Measurements from ENCODE around the gene EMC7.

GRCh38 chr15:34038023-34038870, 63.4 kb downstream of the EMC7 start:
- TF ChIP-seq, protein P1, sequence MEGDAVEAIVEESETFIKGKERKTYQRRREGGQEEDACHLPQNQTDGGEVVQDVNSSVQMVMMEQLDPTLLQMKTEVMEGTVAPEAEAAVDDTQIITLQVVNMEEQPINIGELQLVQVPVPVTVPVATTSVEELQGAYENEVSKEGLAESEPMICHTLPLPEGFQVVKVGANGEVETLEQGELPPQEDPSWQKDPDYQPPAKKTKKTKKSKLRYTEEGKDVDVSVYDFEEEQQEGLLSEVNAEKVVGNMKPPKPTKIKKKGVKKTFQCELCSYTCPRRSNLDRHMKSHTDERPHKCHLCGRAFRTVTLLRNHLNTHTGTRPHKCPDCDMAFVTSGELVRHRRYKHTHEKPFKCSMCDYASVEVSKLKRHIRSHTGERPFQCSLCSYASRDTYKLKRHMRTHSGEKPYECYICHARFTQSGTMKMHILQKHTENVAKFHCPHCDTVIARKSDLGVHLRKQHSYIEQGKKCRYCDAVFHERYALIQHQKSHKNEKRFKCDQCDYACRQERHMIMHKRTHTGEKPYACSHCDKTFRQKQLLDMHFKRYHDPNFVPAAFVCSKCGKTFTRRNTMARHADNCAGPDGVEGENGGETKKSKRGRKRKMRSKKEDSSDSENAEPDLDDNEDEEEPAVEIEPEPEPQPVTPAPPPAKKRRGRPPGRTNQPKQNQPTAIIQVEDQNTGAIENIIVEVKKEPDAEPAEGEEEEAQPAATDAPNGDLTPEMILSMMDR (conservative IDR thresholded peaks at IDR 0.05; ENCODE audit: low read depth in 2 of 2), result no peak
- TF ChIP-seq JUNB (IDR thresholded peaks at IDR 0.05; ENCODE audit: unreplicated experiment) (no peak), EZH2 (IDR thresholded peaks at IDR 0.05; ENCODE audit: low read depth, unreplicated experiment) (no peak), POLR2AphosphoS5 (IDR thresholded peaks at IDR 0.05; ENCODE audit: low read depth) (peak; percentile 54; the same call in 1 of the 2 replicates), ETS1 (IDR thresholded peaks at IDR 0.05) (no peak), EZH2phosphoT487 (IDR thresholded peaks at IDR 0.05; ENCODE audit: unreplicated experiment) (no peak), STAT1 (IDR thresholded peaks at IDR 0.05; ENCODE audit: unreplicated experiment) (no peak), CREB1 (CRISPR knock-in tag; IDR thresholded peaks at IDR 0.05; ENCODE audit: low read depth) (no peak)
- TF ChIP-seq, protein P2, sequence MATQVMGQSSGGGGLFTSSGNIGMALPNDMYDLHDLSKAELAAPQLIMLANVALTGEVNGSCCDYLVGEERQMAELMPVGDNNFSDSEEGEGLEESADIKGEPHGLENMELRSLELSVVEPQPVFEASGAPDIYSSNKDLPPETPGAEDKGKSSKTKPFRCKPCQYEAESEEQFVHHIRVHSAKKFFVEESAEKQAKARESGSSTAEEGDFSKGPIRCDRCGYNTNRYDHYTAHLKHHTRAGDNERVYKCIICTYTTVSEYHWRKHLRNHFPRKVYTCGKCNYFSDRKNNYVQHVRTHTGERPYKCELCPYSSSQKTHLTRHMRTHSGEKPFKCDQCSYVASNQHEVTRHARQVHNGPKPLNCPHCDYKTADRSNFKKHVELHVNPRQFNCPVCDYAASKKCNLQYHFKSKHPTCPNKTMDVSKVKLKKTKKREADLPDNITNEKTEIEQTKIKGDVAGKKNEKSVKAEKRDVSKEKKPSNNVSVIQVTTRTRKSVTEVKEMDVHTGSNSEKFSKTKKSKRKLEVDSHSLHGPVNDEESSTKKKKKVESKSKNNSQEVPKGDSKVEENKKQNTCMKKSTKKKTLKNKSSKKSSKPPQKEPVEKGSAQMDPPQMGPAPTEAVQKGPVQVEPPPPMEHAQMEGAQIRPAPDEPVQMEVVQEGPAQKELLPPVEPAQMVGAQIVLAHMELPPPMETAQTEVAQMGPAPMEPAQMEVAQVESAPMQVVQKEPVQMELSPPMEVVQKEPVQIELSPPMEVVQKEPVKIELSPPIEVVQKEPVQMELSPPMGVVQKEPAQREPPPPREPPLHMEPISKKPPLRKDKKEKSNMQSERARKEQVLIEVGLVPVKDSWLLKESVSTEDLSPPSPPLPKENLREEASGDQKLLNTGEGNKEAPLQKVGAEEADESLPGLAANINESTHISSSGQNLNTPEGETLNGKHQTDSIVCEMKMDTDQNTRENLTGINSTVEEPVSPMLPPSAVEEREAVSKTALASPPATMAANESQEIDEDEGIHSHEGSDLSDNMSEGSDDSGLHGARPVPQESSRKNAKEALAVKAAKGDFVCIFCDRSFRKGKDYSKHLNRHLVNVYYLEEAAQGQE (IDR thresholded peaks at IDR 0.05; ENCODE audit: unreplicated experiment), result no peak
